Type B pancreatic cell (in vitro differentiated cells): Measurements from ENCODE around the gene FAT1. TPM values are rescaled to one million over a fixed set of nuclear protein-coding genes. Genes with fewer than 3 reads are reported as not detected.

ENCODE experiments used
- DNase-seq: peaks from one replicate; pipeline ENCODE4 v3.0.0; 2021; ENCODE audit warnings: mixed read lengths; ENCODE audit not compliant: unreplicated experiment; ENCODE audit errors: extremely low spot score
- H3K27ac Mint-ChIP-seq: 2 replicates; pipeline ENCODE4 v1.8.0; 2021; ENCODE audit warnings: mild to moderate bottlenecking, mixed read lengths
- H3K27me3 Mint-ChIP-seq: 2 replicates; pipeline ENCODE4 v1.8.0; 2021; ENCODE audit warnings: mixed read lengths
- H3K36me3 Mint-ChIP-seq: 2 replicates; pipeline ENCODE4 v1.8.0; 2021; ENCODE audit warnings: mixed read lengths
- H3K4me1 Mint-ChIP-seq: one replicate; pipeline ENCODE4 v1.8.0; 2021; ENCODE audit warnings: mixed read lengths; ENCODE audit not compliant: unreplicated experiment
- H3K4me3 Mint-ChIP-seq: 2 replicates; pipeline ENCODE4 v1.8.0; 2021; ENCODE audit warnings: mild to moderate bottlenecking, mixed read lengths
- H3K9me3 Mint-ChIP-seq: 2 replicates; pipeline ENCODE4 v1.8.0; 2021; ENCODE audit warnings: mixed read lengths
- total RNA-seq: library from RNA; stranded (reverse); gene quantifications from 2 replicates; pipeline ENCODE4 v1.2.1, GENCODE V29; 2021; ENCODE audit warnings: low replicate concordance
- TF ChIP-seq, protein P1 (sequence below): fragments of 200-600 bp; sonication (generic); conservative IDR thresholded peaks from 2 replicates; pipeline ENCODE4 v1.5.0; 2021; ENCODE audit warnings: antibody characterized with exemption, mild to moderate bottlenecking

Gene FAT1
- total RNA-seq, 1 donor from 2014 or later: 197 TPM

- Mint-ChIP-seq H3K27ac (no peak overlapping the region), H3K36me3 (peaks cover 83% of the 10 kb centered on the region)
Measured at GRCh38 chr4:186619088-186619487, 104.6 kb downstream of the FAT1 start.

GRCh38 chr4:186617921-186618320, 105.7 kb downstream of the FAT1 start:
- H3K9me3 Mint-ChIP-seq: no peaks in the 10 kb centered on the region
- H3K4me1 Mint-ChIP-seq: peaks cover 3% of the 10 kb centered on the region
- no peak overlapping the region for H3K4me3 Mint-ChIP-seq
- H3K36me3 Mint-ChIP-seq: peaks cover 78% of the 10 kb centered on the region
- TF ChIP-seq, protein P1, sequence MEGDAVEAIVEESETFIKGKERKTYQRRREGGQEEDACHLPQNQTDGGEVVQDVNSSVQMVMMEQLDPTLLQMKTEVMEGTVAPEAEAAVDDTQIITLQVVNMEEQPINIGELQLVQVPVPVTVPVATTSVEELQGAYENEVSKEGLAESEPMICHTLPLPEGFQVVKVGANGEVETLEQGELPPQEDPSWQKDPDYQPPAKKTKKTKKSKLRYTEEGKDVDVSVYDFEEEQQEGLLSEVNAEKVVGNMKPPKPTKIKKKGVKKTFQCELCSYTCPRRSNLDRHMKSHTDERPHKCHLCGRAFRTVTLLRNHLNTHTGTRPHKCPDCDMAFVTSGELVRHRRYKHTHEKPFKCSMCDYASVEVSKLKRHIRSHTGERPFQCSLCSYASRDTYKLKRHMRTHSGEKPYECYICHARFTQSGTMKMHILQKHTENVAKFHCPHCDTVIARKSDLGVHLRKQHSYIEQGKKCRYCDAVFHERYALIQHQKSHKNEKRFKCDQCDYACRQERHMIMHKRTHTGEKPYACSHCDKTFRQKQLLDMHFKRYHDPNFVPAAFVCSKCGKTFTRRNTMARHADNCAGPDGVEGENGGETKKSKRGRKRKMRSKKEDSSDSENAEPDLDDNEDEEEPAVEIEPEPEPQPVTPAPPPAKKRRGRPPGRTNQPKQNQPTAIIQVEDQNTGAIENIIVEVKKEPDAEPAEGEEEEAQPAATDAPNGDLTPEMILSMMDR: no peak
- H3K27me3 Mint-ChIP-seq: no peaks in the 10 kb centered on the region
- H3K27ac Mint-ChIP-seq: no peak overlapping the region
- DNase-seq: no peak

More at GRCh38 chr4:186619088-186619487, 104.6 kb downstream of the FAT1 start:
- TF ChIP-seq, protein P1: no peak
- Mint-ChIP-seq H3K4me1 (peaks cover 11% of the 10 kb centered on the region), H3K9me3 (no peaks in the 10 kb centered on the region), H3K4me3 (no peak overlapping the region), H3K27me3 (no peaks in the 10 kb centered on the region)
- no peak for DNase-seq

DNA sequence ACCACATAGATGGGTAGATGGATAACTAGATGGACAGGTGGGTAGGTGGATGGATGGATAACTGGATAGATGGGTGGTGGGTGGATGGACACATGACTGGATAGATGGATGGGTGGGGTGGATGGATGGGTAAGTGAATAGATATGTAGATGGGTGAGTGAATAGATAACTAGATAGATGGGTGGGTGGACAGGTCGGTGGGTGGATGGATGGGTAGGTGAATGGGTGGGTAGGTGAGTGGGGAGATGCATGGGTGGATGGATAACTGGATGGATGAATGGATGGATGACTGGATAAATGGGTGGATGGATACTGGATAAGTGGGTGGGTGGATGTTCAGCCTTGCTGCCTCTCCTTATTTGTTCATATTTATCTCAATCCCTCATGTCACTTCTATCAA, 116.2 kb downstream of the FAT1 start:
- H3K4me1 Mint-ChIP-seq: no peaks in the 10 kb centered on the region
- TF ChIP-seq, protein P1: no peak
- H3K36me3 Mint-ChIP-seq: peaks cover 71% of the 10 kb centered on the region
- no peak overlapping the region for H3K4me3 Mint-ChIP-seq
- H3K9me3 Mint-ChIP-seq: no peaks in the 10 kb centered on the region
- H3K27me3 Mint-ChIP-seq: no peaks in the 10 kb centered on the region
- no peak for DNase-seq
- H3K27ac Mint-ChIP-seq: no peak overlapping the region

DNA sequence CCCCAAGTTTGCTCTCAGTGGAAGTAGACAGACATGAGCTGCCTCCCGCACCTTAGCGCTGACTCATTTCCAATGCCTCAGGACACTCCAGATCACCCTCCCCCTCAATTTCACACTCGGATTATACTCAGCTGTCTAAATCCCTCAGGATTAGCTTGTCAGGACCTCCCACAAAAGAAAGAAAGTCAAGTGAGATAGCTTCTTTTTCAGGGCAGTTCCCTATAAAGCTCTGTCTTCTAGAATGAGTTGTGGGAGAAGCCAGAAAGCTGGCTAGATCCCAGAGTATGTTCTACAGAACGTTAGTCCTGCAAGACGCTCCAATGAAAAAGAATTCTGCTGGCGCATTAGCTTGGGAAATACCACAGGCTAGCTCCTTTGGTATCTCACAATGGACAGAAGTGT, 117.1 kb downstream of the FAT1 start:
- Mint-ChIP-seq H3K27me3 (no peaks in the 10 kb centered on the region), H3K4me3 (no peak overlapping the region), H3K9me3 (no peaks in the 10 kb centered on the region), H3K36me3 (peaks cover 78% of the 10 kb centered on the region), H3K27ac (no peak overlapping the region), H3K4me1 (no peaks in the 10 kb centered on the region)
- TF ChIP-seq, protein P1: no peak
- DNase-seq: no peak

DNA sequence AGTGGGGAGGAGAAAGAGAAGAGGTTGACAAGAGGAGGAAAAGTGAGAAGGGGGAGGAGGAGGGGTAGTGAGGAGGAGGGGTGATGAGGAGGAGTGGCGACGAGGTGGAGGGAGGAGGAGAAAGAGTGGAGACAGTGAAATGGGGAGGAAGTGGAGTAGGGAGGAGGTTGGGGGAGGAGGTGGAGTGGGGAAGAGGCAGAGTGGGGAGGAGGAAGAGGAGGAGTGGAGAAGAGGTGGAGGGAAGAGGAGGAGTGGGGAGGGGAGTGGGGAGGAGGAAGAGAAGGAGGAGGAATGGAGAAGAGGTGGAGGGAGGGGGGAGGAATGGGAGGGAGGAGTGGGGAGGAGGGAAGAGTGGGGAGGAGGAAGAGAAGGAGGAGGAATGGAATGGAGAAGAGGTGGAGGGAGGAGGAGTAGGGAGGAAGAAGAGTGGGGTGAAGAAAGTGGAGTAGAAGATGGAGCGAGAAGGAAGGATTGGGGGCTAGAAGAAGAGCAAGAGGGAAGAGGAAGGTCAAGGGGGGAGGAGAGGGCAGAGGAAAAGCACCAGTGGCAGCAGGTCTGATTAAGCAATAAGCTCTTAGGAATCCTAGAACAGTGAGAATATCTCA, 118.3 kb downstream of the FAT1 start:
- TF ChIP-seq, protein P1: no peak
- Mint-ChIP-seq H3K36me3 (peaks cover 73% of the 10 kb centered on the region), H3K27me3 (no peaks in the 10 kb centered on the region), H3K4me3 (no peak overlapping the region), H3K4me1 (no peaks in the 10 kb centered on the region), H3K9me3 (no peaks in the 10 kb centered on the region), H3K27ac (no peak overlapping the region)
- no peak for DNase-seq
